Activated B cell treated with CpG ODN at 0.5 μM for 24 hours (primary cell): ENCODE measurements around the gene SKIC2. TPM values are rescaled to one million over a fixed set of nuclear protein-coding genes. Genes with fewer than 3 reads are reported as not detected.

Source experiments
- ATAC-seq: fragments of 200-7000 bp; cut with Tn5 transposase; one replicate; pipeline ENCODE4 v1.10.0; 2021; ENCODE audit warnings: low read depth, mild to moderate bottlenecking, moderate library complexity
- CTCF ChIA-PET: fragments of 350-600 bp; sonication (Branson Sonifier 250); formaldehyde crosslinking; loops from one replicate; lab custom pipeline; 2021; ENCODE audit warnings: antibody characterized with exemption; lab: Charles Lee
- POLR2A ChIA-PET: fragments of 350-600 bp; sonication (Branson Sonifier 250); formaldehyde crosslinking; loops from one replicate; lab custom pipeline; 2021; ENCODE audit warnings: antibody characterized with exemption; lab: Charles Lee
- DNase-seq: peaks from one replicate; pipeline ENCODE4 v3.0.0; 2022
- H3K27ac Mint-ChIP-seq: one replicate; pipeline ENCODE4 v1.8.0; 2020; ENCODE audit warnings: mixed read lengths
- H3K27me3 Mint-ChIP-seq: one replicate; pipeline ENCODE4 v1.8.0; 2021; ENCODE audit warnings: mixed read lengths
- H3K36me3 Mint-ChIP-seq: one replicate; pipeline ENCODE4 v1.8.0; 2021; ENCODE audit warnings: low read depth, mixed read lengths
- H3K4me1 Mint-ChIP-seq: one replicate; pipeline ENCODE4 v1.8.0; 2021; ENCODE audit warnings: mixed read lengths
- H3K4me3 Mint-ChIP-seq: one replicate; pipeline ENCODE4 v1.8.0; 2020; ENCODE audit warnings: mild to moderate bottlenecking, mixed read lengths
- H3K9me3 Mint-ChIP-seq: one replicate; pipeline ENCODE4 v1.8.0; 2020; ENCODE audit warnings: mixed read lengths
- CTCF ChIP-seq: fragments of 200-600 bp; IDR thresholded peaks from one replicate; pipeline ENCODE4 v1.8.0; 2022; ENCODE audit warnings: antibody characterized with exemption, mild to moderate bottlenecking
- intact Hi-C: fragments of 100-400 bp; cut with micrococcal nuclease; formaldehyde crosslinking; loops from one replicate; pipeline ENCODE4 v1.15.1; 2024
- total RNA-seq: library from RNA; stranded (reverse); gene quantifications from 2 replicates; pipeline ENCODE4 v1.2.3, GENCODE V29; 2022

The SKIC2 gene
- total RNA-seq, 1 donor from 2014 or later: 95.8 TPM

- Mint-ChIP-seq H3K27ac (peak overlapping the region; percentile 94), H3K36me3 (peaks cover 80% of the 10 kb centered on the region), H3K27me3 (no peaks in the 10 kb centered on the region), H3K9me3 (no peaks in the 10 kb centered on the region), H3K4me3 (peak overlapping the region; percentile 95), H3K4me1 (peaks cover 33% of the 10 kb centered on the region)
- no peak for TF ChIP-seq CTCF
- intact Hi-C loops: loop anchor here (2.0 kb wide), 3 partner anchors 62 to 338 kb away; partner anchors contain the start of genes EHMT2, FKBPL and PRRC2A
- ChIA-PET POLR2A (interaction anchor here (0.6 to 4.3 kb wide), 16 partner anchors 12 to 1408 kb away, joined by 3 to 113 read pairs (median 5); partner anchors contain the start of genes ABHD16A, DXO, EHMT2 and GPSM3), CTCF (interaction anchor here (1.7 kb wide), 1 partner anchor 412 kb away, joined by 4 read pairs; the partner anchor contains the start of gene ATP6V1G2)
- DNase-seq: no peak
- ATAC-seq: no peak
Measured at GRCh38 chr6:31958412-31958740, 599 bp upstream of the SKIC2 start.

DNA sequence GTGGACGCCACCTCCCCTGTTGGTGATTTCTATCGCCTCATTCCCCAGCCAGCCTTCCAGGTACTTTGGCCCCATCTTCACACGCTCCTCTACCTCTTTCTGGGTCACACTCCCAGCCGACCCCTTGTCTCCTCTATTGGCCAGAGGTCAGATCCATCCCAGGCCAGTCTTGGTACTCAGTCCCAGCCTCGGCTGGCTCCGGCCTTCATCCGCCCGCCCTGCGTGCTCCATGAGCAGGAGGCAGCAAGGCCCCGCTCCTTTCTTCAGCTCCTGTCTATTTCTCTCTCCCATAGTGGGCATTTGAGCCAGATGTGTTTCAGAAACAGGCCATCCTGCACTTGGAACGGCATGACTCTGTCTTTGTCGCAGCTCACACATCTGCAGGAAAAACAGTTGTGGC, 2.6 kb downstream of the SKIC2 start:
- ATAC-seq: no peak
- H3K27me3 Mint-ChIP-seq: no peaks in the 10 kb centered on the region
- peaks cover 81% of the 10 kb centered on the region for H3K36me3 Mint-ChIP-seq
- POLR2A ChIA-PET: interaction anchor here (0.9 to 1.9 kb wide), 2 partner anchors 10 to 59 kb away, joined by 3 to 10 read pairs; partner anchors contain the start of genes DXO and ZBTB12
- no peak overlapping the region for H3K27ac Mint-ChIP-seq
- CTCF ChIA-PET: no interaction called here
- no peaks in the 10 kb centered on the region for H3K9me3 Mint-ChIP-seq
- no peak overlapping the region for H3K4me3 Mint-ChIP-seq
- DNase-seq: no peak
- no peak for TF ChIP-seq CTCF
- H3K4me1 Mint-ChIP-seq: peaks cover 33% of the 10 kb centered on the region
- intact Hi-C loops: no loop called here

- DNase-seq: no peak
- H3K4me3 Mint-ChIP-seq: no peak overlapping the region
- no peaks in the 10 kb centered on the region for H3K27me3 Mint-ChIP-seq
- no peak for TF ChIP-seq CTCF
- peaks cover 91% of the 10 kb centered on the region for H3K36me3 Mint-ChIP-seq
- POLR2A ChIA-PET: interaction anchor here (1.1 kb wide), 1 partner anchor 66 kb away, joined by 3 read pairs; no protein-coding TSS in a partner anchor
- H3K27ac Mint-ChIP-seq: no peak overlapping the region
- intact Hi-C loops: no loop called here
- no peak for ATAC-seq
- H3K4me1 Mint-ChIP-seq: peaks cover 18% of the 10 kb centered on the region
- CTCF ChIA-PET: no interaction called here
- no peaks in the 10 kb centered on the region for H3K9me3 Mint-ChIP-seq
Measured at GRCh38 chr6:31963921-31964320, 4.9 kb downstream of the SKIC2 start.

DNA sequence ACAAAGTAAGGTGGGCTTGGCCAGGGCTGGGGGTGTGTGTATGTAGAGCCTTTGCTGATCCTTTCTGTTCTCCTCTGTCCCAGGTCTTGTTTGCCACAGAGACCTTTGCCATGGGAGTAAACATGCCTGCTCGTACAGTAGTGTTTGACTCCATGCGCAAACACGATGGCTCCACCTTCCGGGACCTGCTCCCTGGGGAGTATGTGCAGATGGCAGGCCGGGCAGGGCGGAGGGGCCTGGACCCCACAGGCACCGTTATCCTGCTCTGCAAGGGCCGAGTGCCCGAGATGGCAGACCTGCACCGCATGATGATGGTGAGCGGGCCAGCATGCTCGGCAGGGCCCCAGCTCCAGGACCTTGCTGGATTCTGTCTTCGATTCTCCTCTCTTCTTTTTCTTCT, 6.7 kb downstream of the SKIC2 start:
- Mint-ChIP-seq H3K4me3 (no peak overlapping the region), H3K27ac (no peak overlapping the region), H3K4me1 (peaks cover 13% of the 10 kb centered on the region), H3K36me3 (peaks cover 98% of the 10 kb centered on the region), H3K27me3 (no peaks in the 10 kb centered on the region), H3K9me3 (no peaks in the 10 kb centered on the region)
- no peak for TF ChIP-seq CTCF
- CTCF ChIA-PET: interaction anchor here (1.3 kb wide), 1 partner anchor 14 kb away, joined by 3 read pairs; no protein-coding TSS in a partner anchor
- POLR2A ChIA-PET: no interaction called here
- ATAC-seq (no peak), DNase-seq (no peak)
- intact Hi-C loops: no loop called here

DNA sequence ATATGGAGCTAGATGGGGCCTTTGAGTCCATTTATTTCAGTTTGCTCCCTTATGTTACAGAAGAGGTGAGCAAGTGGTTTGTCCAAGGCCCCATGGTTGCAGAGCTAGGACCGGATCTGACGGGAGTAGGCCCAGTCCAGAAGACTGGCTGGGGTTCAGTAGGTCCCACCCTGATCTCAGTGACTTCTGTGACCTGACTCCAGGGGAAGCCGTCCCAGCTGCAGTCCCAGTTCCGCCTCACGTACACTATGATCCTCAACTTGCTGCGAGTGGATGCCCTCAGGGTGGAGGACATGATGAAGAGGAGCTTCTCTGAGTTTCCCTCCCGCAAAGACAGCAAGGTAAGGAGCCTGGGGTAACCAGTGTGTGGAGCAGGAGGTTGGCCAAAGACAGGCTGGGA, 7.5 kb downstream of the SKIC2 start:
- no peak for DNase-seq
- no peak for TF ChIP-seq CTCF
- H3K36me3 Mint-ChIP-seq: peaks cover 90% of the 10 kb centered on the region
- H3K9me3 Mint-ChIP-seq: no peaks in the 10 kb centered on the region
- H3K27me3 Mint-ChIP-seq: no peaks in the 10 kb centered on the region
- POLR2A ChIA-PET: interaction anchor here (0.6 kb wide), 1 partner anchor 360 kb away, joined by 3 read pairs; no protein-coding TSS in a partner anchor
- intact Hi-C loops: no loop called here
- no peak overlapping the region for H3K4me3 Mint-ChIP-seq
- no peak overlapping the region for H3K27ac Mint-ChIP-seq
- CTCF ChIA-PET: no interaction called here
- ATAC-seq: no peak
- peaks cover 21% of the 10 kb centered on the region for H3K4me1 Mint-ChIP-seq
